K562 (cell line): ENCODE data around the gene TTLL4. TPM values are rescaled to one million over a fixed set of nuclear protein-coding genes. Genes with fewer than 3 reads are reported as not detected.

Source experiments
- ATAC-seq: fragments of 200-7000 bp; cut with Tn5 transposase; 3 replicates; pipeline ENCODE4 v1.9.1; 2020; ENCODE audit warnings: moderate library complexity
- BruUV-seq: library from RNA; stranded (reverse); fragments of 400-500 nt; replicated peaks from 2 replicates; lab custom pipeline; 2021; lab: Mats Ljungman, UMichigan
- CTCF ChIA-PET: fragments of 300-600 bp; formaldehyde crosslinking; extraction: SDS; loops from one replicate; lab custom pipeline; 2021; ENCODE audit warnings: low intra/inter-chr PET ratio; lab: Yijun Ruan, JAX
- POLR2A ChIA-PET: fragments of 300-600, 350-650 bp; sonication (Branson Sonifier 250); formaldehyde crosslinking; extraction: SDS; loops from one replicate; lab custom pipeline; 2021; ENCODE audit warnings: antibody characterized with exemption, inconsistent platforms; lab: Yijun Ruan, JAX
- DNase-seq, 4 experiments: peaks; one replicate each; pipeline versions ENCODE4 v3.0.0 to v3.0.0-alpha.2; 2011 to 2018; ENCODE audit warnings: low spot score in 3 of 4, mixed read lengths in 3 of 4; ENCODE audit errors: extremely low read depth in 1 of 4
- FAIRE-seq: peaks from 2 replicates; lab custom pipeline; 2011; peaks lifted over from hg19 to GRCh38; lab: Jason Lieb, UNC
- H2AFZ ChIP-seq: 2 replicates; pipeline ENCODE4 v1.6.0; 2011; ENCODE audit warnings: low read depth, low read length, control low read depth, inconsistent platforms
- H3K27ac ChIP-seq: fragments of 200-600 bp; 3 replicates; pipeline ENCODE4 v1.8.0; 2011; ENCODE audit warnings: low read depth, mild to moderate bottlenecking, control low read depth, inconsistent platforms, low read length, moderate library complexity, mixed read lengths; ENCODE audit errors: extremely low read depth
- H3K27me3 ChIP-seq, 2 experiments: fragments of 300-600 bp in 1 of 2; 2 replicates in 1 of 2; 3 replicates in 1 of 2; pipeline versions ENCODE4 v1.6.0 to v1.8.0; 2011; ENCODE audit warnings: inconsistent platforms in 2 of 2, low read length in 2 of 2, mild to moderate bottlenecking in 1 of 2, mixed read lengths in 1 of 2, moderate library complexity in 1 of 2; ENCODE audit not compliant: control insufficient read depth in 2 of 2, insufficient read depth in 2 of 2
- H3K36me3 ChIP-seq: fragments of 300-600 bp; 3 replicates; pipeline ENCODE4 v1.8.0; 2011; ENCODE audit warnings: mild to moderate bottlenecking, low read length, inconsistent platforms; ENCODE audit not compliant: control insufficient read depth, insufficient read depth
- H3K4me1 ChIP-seq, 2 experiments: fragments of 200-600 bp in 1 of 2; replicated peaks in 1 of 2; 2 replicates in 1 of 2; 3 replicates in 1 of 2; pipeline versions ENCODE4 v1.5.1 to v1.8.0; 2011; ENCODE audit warnings: inconsistent platforms in 2 of 2, low read length in 2 of 2, mild to moderate bottlenecking in 1 of 2, mixed read lengths in 1 of 2, moderate library complexity in 1 of 2; ENCODE audit not compliant: control insufficient read depth in 2 of 2, insufficient read depth in 2 of 2
- H3K4me2 ChIP-seq: 2 replicates; pipeline ENCODE4 v1.6.1; 2011; ENCODE audit warnings: low read length, control low read depth, inconsistent platforms, mixed read lengths; ENCODE audit not compliant: insufficient read depth
- H3K4me3 ChIP-seq: fragments of 200-600 bp; sonication (generic), shearing (Covaris generic); 2 replicates; pipeline ENCODE4 v1.5.1; 2016; ENCODE audit warnings: control low read depth, inconsistent platforms
- H3K79me2 ChIP-seq: fragments of 200-600 bp; 3 replicates; pipeline ENCODE4 v1.8.0; 2011; ENCODE audit warnings: low read length, inconsistent platforms; ENCODE audit not compliant: control insufficient read depth, insufficient read depth
- H3K9ac ChIP-seq, 2 experiments: 2 replicates each; pipeline versions ENCODE4 v1.6.0 to v1.6.1; 2011; ENCODE audit warnings: low read depth in 2 of 2, low read length in 2 of 2, control low read depth in 1 of 2, inconsistent platforms in 1 of 2, mild to moderate bottlenecking in 1 of 2, mixed read lengths in 1 of 2; ENCODE audit not compliant: insufficient read depth in 1 of 2
- H3K9me1 ChIP-seq: one replicate; pipeline ENCODE4 v1.6.0; 2011; ENCODE audit warnings: inconsistent platforms, mild to moderate bottlenecking, low read length, moderate library complexity; ENCODE audit not compliant: control insufficient read depth, insufficient read depth
- H3K9me3 ChIP-seq: replicated peaks from 2 replicates; pipeline ENCODE4 v1.5.1; 2011; ENCODE audit warnings: low read depth, low read length, inconsistent platforms; ENCODE audit not compliant: control insufficient read depth, insufficient read depth
- H4K20me1 ChIP-seq: replicated peaks from 2 replicates; pipeline ENCODE4 v1.6.1; 2011; ENCODE audit warnings: low read length, inconsistent platforms, mixed read lengths; ENCODE audit not compliant: control insufficient read depth, insufficient read depth
- ARID1B ChIP-seq: fragments of 450-650 bp; IDR thresholded peaks from 2 replicates; pipeline ENCODE4 v1.6.1; 2016; ENCODE audit warnings: antibody characterized with exemption, mild to moderate bottlenecking, inconsistent platforms
- COPS2 ChIP-seq: fragments of 450-650 bp; conservative IDR thresholded peaks from 2 replicates; pipeline ENCODE4 v1.6.1; 2016; ENCODE audit warnings: mild to moderate bottlenecking, moderate library complexity
- LARP7 ChIP-seq: fragments of 450-650 bp; IDR thresholded peaks from 2 replicates; pipeline ENCODE4 v1.6.1; 2016
- RBM39 ChIP-seq: fragments of 200-400 bp; formaldehyde crosslinking; optimal IDR thresholded peaks from 2 replicates; pipeline ENCODE3; 2018; ENCODE audit warnings: low read depth, low read length
- XRCC5 ChIP-seq: fragments of 200-400 bp; formaldehyde crosslinking; IDR thresholded peaks from 2 replicates; pipeline ENCODE4 v1.6.1; 2017; ENCODE audit warnings: low read depth, mild to moderate bottlenecking, low read length
- ZNF232 ChIP-seq: sonication (generic); formaldehyde crosslinking; IDR thresholded peaks from 2 replicates; pipeline ENCODE4 v1.8.0; 2022; ENCODE audit warnings: mild to moderate bottlenecking, missing genetic modification reagents
- ZNF717 ChIP-seq: fragments of 250-450 bp; sonication (Bioruptor Pico); IDR thresholded peaks from 2 replicates; pipeline ENCODE4 v1.5.0; 2021
- WGBS: fragments of 100-300 bp; shearing (Covaris generic); methylation state at CpG from one replicate; pipeline ENCODE4 v1.1.6; 2016; ENCODE audit warnings: low coverage, mixed read lengths; ENCODE audit not compliant: insufficient coverage; ENCODE audit errors: missing lambda C conversion rate; 5-methylcytosine and 5-hydroxymethylcytosine counted together
- in situ Hi-C: fragments of 300-500 bp; cut with MboI; formaldehyde crosslinking; loops from 4 replicates; pipeline ENCODE4 v1.15.0; 2018; ENCODE audit warnings: inconsistent platforms, mixed read lengths
- intact Hi-C: fragments of 100-400 bp; cut with micrococcal nuclease; formaldehyde crosslinking; loops from 2 replicates; pipeline ENCODE4 v1.14.2; 2022
- polyA plus RNA-seq, 8 experiments: library from polyadenylated mRNA; depleted of rRNA in 4 of 8; stranded (reverse) in 5 of 8; unstranded in 3 of 8; fragments of >200 nt; fragmentation: Nextera tagmentation in 2 of 8; fragmentation: Illumina TruSeq in 1 of 8; extraction: Ambion mirVana in 2 of 8; extraction: Trizol in 1 of 8; gene quantifications; 2 replicates each; pipeline versions ENCODE4 v1.2.1 to v1.2.3, GENCODE V29; 2011 to 2014; ENCODE audit warnings: inconsistent platforms in 1 of 8, missing spikeins in 1 of 8
- total RNA-seq, 7 experiments: library from RNA; depleted of rRNA in 6 of 7; stranded (reverse); fragments of >200 nt in 6 of 7; fragmentation: Illumina TruSeq in 2 of 7; extraction: Trizol in 2 of 7; gene quantifications; 2 replicates each; pipeline versions ENCODE4 v1.2.1 to v1.2.3, GENCODE V29; 2011 to 2021; ENCODE audit warnings: low replicate concordance in 1 of 7

The TTLL4 gene
- total and polyA plus RNA-seq, 9 of the 15 experiments (the other 6 are each of a cell fraction or from before 2014, with no cell fraction given): 12.6 to 67.5 (median 24.5) TPM

- intact Hi-C loops (no loop called here), in situ Hi-C loops (no loop called here)
- Histone ChIP-seq H3K4me1 (peaks cover 0 to 8% of the 10 kb centered on the region in 2 experiments; a peak in 2 of 5 replicates), H3K27ac (no peak overlapping the region), H3K4me2 (no peak overlapping the region), H4K20me1 (no peaks in the 10 kb centered on the region), H3K4me3 (no peak overlapping the region), H3K9me1 (no peaks in the 10 kb centered on the region), H3K9me3 (no peaks in the 10 kb centered on the region), H3K79me2 (no peaks in the 10 kb centered on the region), H3K9ac (no peak overlapping the region), H3K27me3 (peaks cover 8 to 31% of the 10 kb centered on the region in 2 experiments; a peak in 4 of 5 replicates), H2AFZ (no peak overlapping the region), H3K36me3 (no peaks in the 10 kb centered on the region)
- no peak for TF ChIP-seq LARP7
- TF ChIP-seq COPS2: no peak
- TF ChIP-seq ZNF717 (CRISPR knock-in tag): no peak
- no peak for TF ChIP-seq RBM39
- TF ChIP-seq XRCC5: no peak
- no peak for TF ChIP-seq ZNF232 (CRISPR knock-in tag)
- no peak for TF ChIP-seq ARID1B
- POLR2A ChIA-PET: interaction anchor here (1.1 kb wide), 1 partner anchor 10 kb away, joined by 4 read pairs; no protein-coding TSS in a partner anchor
- BruUV-seq: no TSS peak
- ATAC-seq: no peak
- FAIRE-seq: no peak
- CTCF ChIA-PET: interaction anchor here (0.7 kb wide), 1 partner anchor 908 kb away, joined by 3 read pairs; no protein-coding TSS in a partner anchor
- DNase-seq: no peak
- 24% methylated on average over 14 of the region's 15 CpGs for WGBS
These were observed 70.4 kb downstream of the TTLL4 start for GRCh38 chr2:218780851-218781690.
